Activated CD4-positive, alpha-beta memory T cell treated with anti-CD3 and anti-CD28 coated beads, Interleukin-2, amount 10 ng/mL, durations not matched to agents 7 days and 5 days (primary cell): ENCODE data around the gene YAF2. TPM values are rescaled to one million over a fixed set of nuclear protein-coding genes. Genes with fewer than 3 reads are reported as not detected.

ENCODE experiments used
- CTCF ChIA-PET: fragments of 350-600 bp; sonication (Branson Sonifier 250); formaldehyde crosslinking; loops from one replicate; lab custom pipeline; 2021; ENCODE audit warnings: antibody characterized with exemption, inconsistent platforms; lab: Charles Lee
- POLR2A ChIA-PET: fragments of 350-600 bp; sonication (Branson Sonifier 250); formaldehyde crosslinking; loops from one replicate; lab custom pipeline; 2021; ENCODE audit warnings: antibody characterized with exemption; lab: Charles Lee
- DNase-seq: peaks from one replicate; pipeline ENCODE4 v3.0.0-alpha.2; 2020
- H3K27ac Mint-ChIP-seq: one replicate; pipeline ENCODE4 v1.8.0; 2021; ENCODE audit warnings: mild to moderate bottlenecking, mixed read lengths
- H3K27me3 Mint-ChIP-seq: one replicate; pipeline ENCODE4 v1.8.0; 2021; ENCODE audit warnings: mixed read lengths
- H3K36me3 Mint-ChIP-seq: one replicate; pipeline ENCODE4 v1.8.0; 2021; ENCODE audit warnings: low read depth, mixed read lengths
- H3K4me1 Mint-ChIP-seq: one replicate; pipeline ENCODE4 v1.8.0; 2021; ENCODE audit warnings: mixed read lengths
- H3K4me3 Mint-ChIP-seq: one replicate; pipeline ENCODE4 v1.8.0; 2021; ENCODE audit warnings: mild to moderate bottlenecking, mixed read lengths
- H3K9me3 Mint-ChIP-seq: one replicate; pipeline ENCODE4 v1.8.0; 2021; ENCODE audit warnings: mixed read lengths
- total RNA-seq, 2 experiments: library from RNA; stranded (reverse); gene quantifications; one replicate each; pipeline ENCODE4 v1.2.3, GENCODE V29; 2021

YAF2 gene
- total RNA-seq, 2 experiments from 2014 or later: 39.6 to 44.4 TPM

GRCh38 chr12:42126963-42127362 lies 111.1 kb downstream of the YAF2 start:
- Mint-ChIP-seq H3K4me3 (no peak overlapping the region), H3K36me3 (no peaks in the 10 kb centered on the region), H3K27ac (no peak overlapping the region), H3K4me1 (peaks cover 7% of the 10 kb centered on the region), H3K9me3 (no peaks in the 10 kb centered on the region), H3K27me3 (no peaks in the 10 kb centered on the region)
- no peak for DNase-seq
- POLR2A ChIA-PET: interaction anchor here (1.4 kb wide), 1 partner anchor 11 kb away, joined by 3 read pairs; no protein-coding TSS in a partner anchor
- CTCF ChIA-PET: no interaction called here

GRCh38 chr12:42125388-42125767 lies 112.7 kb downstream of the YAF2 start:
- H3K4me1 Mint-ChIP-seq: peaks cover 6% of the 10 kb centered on the region
- no peak overlapping the region for H3K4me3 Mint-ChIP-seq
- H3K9me3 Mint-ChIP-seq: no peaks in the 10 kb centered on the region
- no peak overlapping the region for H3K27ac Mint-ChIP-seq
- DNase-seq: no peak
- H3K27me3 Mint-ChIP-seq: no peaks in the 10 kb centered on the region
- CTCF ChIA-PET: interaction anchor here (0.7 to 0.8 kb wide), 2 partner anchors 20 to 211 kb away, joined by 3 to 4 read pairs; no protein-coding TSS in a partner anchor
- POLR2A ChIA-PET: no interaction called here
- peaks cover 3% of the 10 kb centered on the region for H3K36me3 Mint-ChIP-seq

DNA sequence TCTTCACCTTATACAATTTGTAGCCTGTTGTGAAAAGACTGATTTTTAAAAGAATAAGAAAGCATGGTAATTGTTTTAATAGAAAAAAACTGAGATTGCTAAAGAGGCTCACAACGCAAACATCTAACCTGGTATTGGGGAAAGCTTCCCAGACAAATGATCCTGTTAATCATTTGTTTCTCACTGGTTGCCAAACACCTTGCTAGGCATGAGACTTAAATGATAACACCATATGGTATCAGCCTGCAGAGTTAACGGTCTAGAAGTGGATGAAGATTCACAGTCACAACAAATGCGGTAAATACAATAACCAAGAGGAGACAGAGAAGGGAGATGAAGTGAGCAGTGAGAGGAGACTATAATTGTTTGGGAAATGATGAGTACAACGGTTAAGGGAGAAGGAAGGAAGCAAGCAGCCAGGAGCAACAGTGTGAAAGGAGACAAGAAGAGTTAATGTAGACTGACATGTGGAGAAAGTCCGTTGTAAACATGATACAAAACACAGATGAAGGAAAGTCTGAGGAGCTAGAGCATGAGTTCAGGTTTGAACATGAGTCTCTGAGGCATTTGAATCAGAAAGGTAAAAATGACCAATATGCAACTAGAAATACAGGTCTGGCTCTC lies 113.2 kb downstream of the YAF2 start:
- H3K4me3 Mint-ChIP-seq: no peak overlapping the region
- CTCF ChIA-PET: no interaction called here
- POLR2A ChIA-PET: no interaction called here
- H3K9me3 Mint-ChIP-seq: no peaks in the 10 kb centered on the region
- H3K27me3 Mint-ChIP-seq: no peaks in the 10 kb centered on the region
- peaks cover 9% of the 10 kb centered on the region for H3K4me1 Mint-ChIP-seq
- no peak for DNase-seq
- H3K36me3 Mint-ChIP-seq: peaks cover 4% of the 10 kb centered on the region
- no peak overlapping the region for H3K27ac Mint-ChIP-seq

DNA sequence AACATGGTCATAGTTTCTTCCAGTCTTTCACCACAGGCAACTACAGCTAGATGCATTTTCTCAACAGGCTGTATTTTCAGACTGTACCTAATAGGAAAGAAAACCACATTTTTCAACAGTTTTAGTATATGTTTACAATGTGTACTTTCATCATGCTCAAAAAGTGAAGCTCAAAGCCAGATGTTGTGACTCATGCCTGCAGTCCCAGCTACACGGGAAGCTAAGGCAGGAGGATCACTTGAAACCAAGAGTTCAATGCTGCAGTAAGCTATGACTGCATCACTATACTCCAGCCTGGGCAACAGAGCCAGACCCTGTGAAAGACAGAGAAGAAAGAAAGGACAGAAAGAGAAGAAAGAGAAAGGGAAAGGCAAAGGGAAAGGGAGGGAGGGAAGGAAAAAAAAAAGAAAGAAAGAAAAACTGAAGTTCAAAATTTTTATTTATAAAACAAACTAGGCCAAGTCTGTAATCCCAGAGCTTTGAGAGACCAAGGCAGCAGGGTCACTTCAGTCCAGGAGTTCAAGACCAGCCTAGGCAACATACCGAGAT lies 118.9 kb downstream of the YAF2 start:
- peaks cover 33% of the 10 kb centered on the region for H3K36me3 Mint-ChIP-seq
- H3K27ac Mint-ChIP-seq: peak overlapping the region; percentile 58

GRCh38 chr12:42118136-42118879 lies 119.7 kb downstream of the YAF2 start:
- Mint-ChIP-seq H3K9me3 (peaks cover 9% of the 10 kb centered on the region), H3K4me3 (no peak overlapping the region), H3K27ac (no peak overlapping the region), H3K36me3 (peaks cover 38% of the 10 kb centered on the region), H3K4me1 (peaks cover 17% of the 10 kb centered on the region), H3K27me3 (no peaks in the 10 kb centered on the region)
- no peak for DNase-seq
- POLR2A ChIA-PET: no interaction called here
- CTCF ChIA-PET: interaction anchor here (1.4 kb wide), 1 partner anchor 14 kb away, joined by 4 read pairs; no protein-coding TSS in a partner anchor

More for the DNA sequence above, 118.9 kb downstream of the YAF2 start:
- Mint-ChIP-seq H3K9me3 (peaks cover 5% of the 10 kb centered on the region), H3K27me3 (no peaks in the 10 kb centered on the region), H3K4me3 (no peak overlapping the region), H3K4me1 (peaks cover 17% of the 10 kb centered on the region)
- CTCF ChIA-PET: interaction anchor here (1.2 to 1.4 kb wide), 2 partner anchors 15 to 253 kb away, joined by 4 read pairs; no protein-coding TSS in a partner anchor
- no peak for DNase-seq
- POLR2A ChIA-PET: no interaction called here

DNA sequence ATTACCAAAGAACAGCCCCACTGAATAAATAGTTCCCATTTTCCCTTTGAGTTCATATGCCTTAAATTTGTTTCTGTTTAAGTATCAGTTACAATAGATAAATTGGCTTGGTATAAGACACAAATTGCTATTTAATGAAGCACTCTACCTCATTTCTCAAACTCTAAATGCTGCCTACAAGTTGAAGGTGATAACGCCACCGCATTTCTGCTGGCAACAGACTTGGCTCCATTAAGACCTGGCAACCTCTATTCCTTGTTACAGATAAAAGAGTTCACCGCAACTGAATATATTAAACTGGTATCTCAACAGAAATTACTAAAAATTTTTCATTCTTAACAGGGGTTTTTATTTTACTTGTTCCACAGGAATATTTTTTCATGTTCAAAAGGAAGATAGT lies 129.0 kb downstream of the YAF2 start:
- H3K27me3 Mint-ChIP-seq: no peaks in the 10 kb centered on the region
- no peak for DNase-seq
- no peaks in the 10 kb centered on the region for H3K4me1 Mint-ChIP-seq
- CTCF ChIA-PET: no interaction called here
- no peak overlapping the region for H3K27ac Mint-ChIP-seq
- peaks cover 42% of the 10 kb centered on the region for H3K36me3 Mint-ChIP-seq
- no peak overlapping the region for H3K4me3 Mint-ChIP-seq
- POLR2A ChIA-PET: no interaction called here
- H3K9me3 Mint-ChIP-seq: peaks cover 8% of the 10 kb centered on the region

Other genes with a start within 250 kb of the YAF2 start
- 1 to 10 TPM; 7.8 to 9.7 TPM for gene GXYLT1, start 93.4 kb downstream of the YAF2 start, total RNA-seq
- 10 to 100 TPM; 53.3 to 54.9 TPM for gene ZCRB1, start 87.8 kb upstream of the YAF2 start, total RNA-seq
- gene PPHLN1, start 87.9 kb upstream of the YAF2 start, total RNA-seq: 10 to 100 TPM; 74.1 to 81.9 TPM